Fibroblast of lung (primary cell): ENCODE measurements around the gene OLFML1. TPM values are rescaled to one million over a fixed set of nuclear protein-coding genes. Genes with fewer than 3 reads are reported as not detected.

Source experiments
- DNase-seq, 2 donors: peaks; one replicate each; pipeline versions ENCODE4 v3.0.0 to v3.0.0-alpha.2; 2010; ENCODE audit warnings: low read depth in 2 of 2
- H2AFZ ChIP-seq: 2 replicates; pipeline ENCODE4 v1.5.1; 2012; ENCODE audit warnings: low read length, control low read depth, inconsistent platforms
- H3K27ac ChIP-seq: 2 replicates; pipeline ENCODE4 v1.5.1; 2011; ENCODE audit warnings: low read length, control low read depth; ENCODE audit not compliant: insufficient read depth
- H3K27me3 ChIP-seq: 2 replicates; pipeline ENCODE4 v1.5.1; 2011; ENCODE audit warnings: mild to moderate bottlenecking, low read length; ENCODE audit not compliant: control insufficient read depth, insufficient read depth
- H3K36me3 ChIP-seq: 2 replicates; pipeline ENCODE4 v1.5.1; 2011; ENCODE audit warnings: low read length; ENCODE audit not compliant: control insufficient read depth, insufficient read depth
- H3K4me1 ChIP-seq: 2 replicates; pipeline ENCODE4 v1.5.1; 2011; ENCODE audit warnings: low read length; ENCODE audit not compliant: control insufficient read depth, insufficient read depth; ENCODE audit errors: extremely low read depth
- H3K4me2 ChIP-seq: 2 replicates; pipeline ENCODE4 v1.5.1; 2011; ENCODE audit warnings: low read length, control low read depth; ENCODE audit not compliant: insufficient read depth; ENCODE audit errors: extremely low read depth
- H3K4me3 ChIP-seq, 4 experiments: fragments of 200-600 bp in 1 of 4; sonication (generic) in 1 of 4; replicated peaks in 1 of 4; 2 replicates each; pipeline ENCODE4 v1.5.1; 2011 to 2016; ENCODE audit warnings: low read length in 4 of 4, low read depth in 3 of 4, mild to moderate bottlenecking in 3 of 4, control low read depth in 2 of 4, inconsistent platforms in 1 of 4, mixed read lengths in 1 of 4; ENCODE audit not compliant: insufficient read depth in 1 of 4; ENCODE audit errors: control extremely low read depth in 1 of 4
- H3K79me2 ChIP-seq: 2 replicates; pipeline ENCODE4 v1.5.1; 2012; ENCODE audit warnings: mild to moderate bottlenecking, low read length, inconsistent platforms; ENCODE audit not compliant: control insufficient read depth, insufficient read depth
- H3K9ac ChIP-seq: 2 replicates; pipeline ENCODE4 v1.5.1; 2011; ENCODE audit warnings: mild to moderate bottlenecking, low read length, control low read depth; ENCODE audit not compliant: insufficient read depth
- H3K9me3 ChIP-seq: 2 replicates; pipeline ENCODE4 v1.5.1; 2012; ENCODE audit warnings: low read depth, low read length; ENCODE audit not compliant: control insufficient read depth, insufficient read depth
- H4K20me1 ChIP-seq: 2 replicates; pipeline ENCODE4 v1.5.1; 2011; ENCODE audit warnings: low read length; ENCODE audit not compliant: control insufficient read depth, insufficient read depth; ENCODE audit errors: extremely low read depth
- CTCF ChIP-seq, 2 donors: IDR thresholded peaks in 1 of 2; conservative IDR thresholded peaks in 1 of 2; 1 replicate in 1 of 2; 2 replicates in 1 of 2; pipeline ENCODE4 v1.5.1; 2011 to 2012; ENCODE audit warnings: low read length in 2 of 2, control low read depth in 1 of 2, inconsistent platforms in 1 of 2, low read depth in 1 of 2, mild to moderate bottlenecking in 1 of 2
- EZH2 ChIP-seq: IDR thresholded peaks from 2 replicates; pipeline ENCODE4 v1.5.1; 2012; ENCODE audit warnings: low read length, control low read depth, mild to moderate bottlenecking; ENCODE audit errors: missing control alignments
- polyA plus RNA-seq, 2 donors: library from polyadenylated mRNA; depleted of rRNA in 1 of 2; stranded (reverse) in 1 of 2; unstranded in 1 of 2; fragments of >200 nt; gene quantifications; 2 replicates each; pipeline ENCODE4 v1.2.1, GENCODE V29; 2011 to 2012; ENCODE audit warnings: missing spikeins in 1 of 2
- total RNA-seq: library from RNA; depleted of rRNA; stranded (reverse); fragments of >200 nt; gene quantifications from 2 replicates; pipeline ENCODE4 v1.2.1, GENCODE V29; 2014

OLFML1 gene
- total and polyA plus RNA-seq, 2 donors (not counting 1 experiment from before 2014, with no cell fraction given) = 22.8 to 183 TPM

DNA sequence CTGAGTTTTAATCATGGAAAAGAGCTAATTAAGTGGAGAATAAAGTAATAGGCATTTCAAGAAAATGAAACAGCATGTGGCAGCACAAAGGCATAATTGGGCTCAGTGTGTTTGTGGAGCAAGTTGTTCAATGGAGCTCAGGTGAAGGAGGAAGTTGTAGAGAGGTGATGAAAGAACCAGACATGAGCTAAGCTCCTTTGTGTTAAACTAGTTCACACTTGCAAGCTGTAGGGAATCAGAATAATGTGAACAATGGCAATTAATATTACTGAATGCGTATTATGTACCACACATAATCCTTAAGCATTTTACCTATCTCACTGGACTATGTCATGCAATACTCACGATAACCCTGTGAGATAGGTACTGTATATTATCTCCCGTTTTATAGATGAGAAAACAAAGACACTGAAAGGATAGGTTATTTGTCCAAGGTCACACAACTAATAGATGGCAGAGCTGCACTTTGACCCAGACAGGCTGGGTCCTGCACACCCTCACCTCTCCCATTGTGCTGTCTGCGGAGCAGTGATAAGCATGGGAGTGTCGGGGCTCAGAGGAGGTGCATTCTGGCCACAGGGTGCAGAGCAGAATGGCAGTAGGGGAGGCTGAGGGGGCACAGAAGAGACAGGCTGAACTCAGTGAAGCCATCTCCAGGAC, 8.9 kb downstream of the OLFML1 start:
- H3K9ac ChIP-seq = no peak overlapping the region
- DNase-seq = no peak
- H3K9me3 ChIP-seq = no peaks in the 10 kb centered on the region
- H3K27me3 ChIP-seq = no peaks in the 10 kb centered on the region
- peaks cover 3% of the 10 kb centered on the region for H3K36me3 ChIP-seq
- no peak overlapping the region for H3K27ac ChIP-seq
- no peaks in the 10 kb centered on the region for H4K20me1 ChIP-seq
- peaks cover 15% of the 10 kb centered on the region for H3K4me1 ChIP-seq
- H3K4me2 ChIP-seq = no peak overlapping the region
- no peak overlapping the region for H2AFZ ChIP-seq
- no peak for TF ChIP-seq EZH2
- no peak for TF ChIP-seq CTCF (conservative IDR thresholded peaks at IDR 0.05 in 1 of 2, IDR thresholded peaks at IDR 0.05 in 1 of 2; ENCODE audit: low read depth in 1 of 2, low read length in 2 of 2)
- no peak overlapping the region for H3K4me3 ChIP-seq
- no peaks in the 10 kb centered on the region for H3K79me2 ChIP-seq

GRCh38 chr11:7495882-7496551, 10.7 kb downstream of the OLFML1 start:
- H3K36me3 ChIP-seq = peaks cover 3% of the 10 kb centered on the region
- H3K4me3 ChIP-seq = no peak overlapping the region
- no peak overlapping the region for H3K27ac ChIP-seq
- H3K9me3 ChIP-seq = no peaks in the 10 kb centered on the region
- no peak overlapping the region for H2AFZ ChIP-seq
- peaks cover 4% of the 10 kb centered on the region for H3K4me1 ChIP-seq
- no peaks in the 10 kb centered on the region for H3K27me3 ChIP-seq
- H4K20me1 ChIP-seq = no peaks in the 10 kb centered on the region
- no peaks in the 10 kb centered on the region for H3K79me2 ChIP-seq
- no peak overlapping the region for H3K9ac ChIP-seq
- DNase-seq = no peak
- H3K4me2 ChIP-seq = no peak overlapping the region
- TF ChIP-seq CTCF (conservative IDR thresholded peaks at IDR 0.05 in 1 of 2, IDR thresholded peaks at IDR 0.05 in 1 of 2; ENCODE audit: low read depth in 1 of 2, low read length in 2 of 2) = no peak
- TF ChIP-seq EZH2 = no peak

DNA sequence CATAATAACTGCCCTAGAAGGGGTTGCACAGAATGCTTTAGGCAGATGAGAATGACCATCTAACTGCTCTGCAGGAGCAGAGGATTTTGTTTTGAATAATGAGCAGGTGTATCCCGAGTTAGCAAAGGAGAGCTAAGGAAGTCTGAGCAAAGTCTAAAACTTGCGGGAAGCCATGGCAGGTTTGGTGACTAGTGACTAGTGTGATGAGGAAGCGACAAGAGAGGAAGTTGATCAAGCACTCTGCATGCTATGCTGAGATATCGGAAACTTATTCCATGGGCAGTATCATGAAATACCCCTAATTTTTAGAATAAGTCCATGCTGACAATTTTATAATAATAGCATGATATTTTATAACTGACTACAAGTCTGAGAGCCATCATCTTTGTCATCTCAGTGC, 12.9 kb downstream of the OLFML1 start:
- H3K4me3 ChIP-seq = no peak overlapping the region
- no peaks in the 10 kb centered on the region for H3K9me3 ChIP-seq
- H3K4me1 ChIP-seq = peaks cover 4% of the 10 kb centered on the region
- no peak for DNase-seq
- H3K79me2 ChIP-seq = no peaks in the 10 kb centered on the region
- no peak overlapping the region for H3K4me2 ChIP-seq
- TF ChIP-seq EZH2 = no peak
- TF ChIP-seq CTCF (conservative IDR thresholded peaks at IDR 0.05 in 1 of 2, IDR thresholded peaks at IDR 0.05 in 1 of 2; ENCODE audit: low read depth in 1 of 2, low read length in 2 of 2) = no peak
- H3K27ac ChIP-seq = no peak overlapping the region
- H3K27me3 ChIP-seq = no peaks in the 10 kb centered on the region
- H2AFZ ChIP-seq = no peak overlapping the region
- no peaks in the 10 kb centered on the region for H4K20me1 ChIP-seq
- H3K9ac ChIP-seq = no peak overlapping the region
- H3K36me3 ChIP-seq = peaks cover 3% of the 10 kb centered on the region
